GM21390 (cell line): ENCODE results near the gene TRMT1.

Source experiments
- ATAC-seq: cut with Tn5 transposase; IDR thresholded peaks from one replicate; pipeline ENCODE4 v1.9.1; 2021; ENCODE audit not compliant: unreplicated experiment

Gene TRMT1

GRCh38 chr19:13127811-13128575 is 11.5 kb upstream of the TRMT1 start:
- no peak for ATAC-seq

- no peak for ATAC-seq
Observed at GRCh38 chr19:13127051-13127450, 10.5 kb upstream of the TRMT1 start.

- ATAC-seq, result no peak
Observed at GRCh38 chr19:13122980-13123957, 6.7 kb upstream of the TRMT1 start.

GRCh38 chr19:13122275-13122878 is 5.8 kb upstream of the TRMT1 start:
- no peak for ATAC-seq

- ATAC-seq, result no peak
Observed at GRCh38 chr19:13121551-13122274, 5.2 kb upstream of the TRMT1 start.

- no peak for ATAC-seq
Observed at GRCh38 chr19:13120817-13121216, 4.3 kb upstream of the TRMT1 start.

- no peak for ATAC-seq
Observed at GRCh38 chr19:13120031-13120430, 3.5 kb upstream of the TRMT1 start.

GRCh38 chr19:13119627-13120026 is 3.1 kb upstream of the TRMT1 start:
- ATAC-seq, result no peak

GRCh38 chr19:13118424-13119193 is 2.1 kb upstream of the TRMT1 start:
- peak; percentile 3 for ATAC-seq

- ATAC-seq, result peak; percentile 55
Observed at GRCh38 chr19:13117772-13118423, 1.4 kb upstream of the TRMT1 start, which contains the start of gene NACC1. TSS of gene NACC1 (plus strand) at chr19:13118264. CDS start at chr19:13135208, 16,944 bp downstream.

- ATAC-seq, result no peak
Observed at GRCh38 chr19:13117176-13117771, 734 bp upstream of the TRMT1 start.

- ATAC-seq, result no peak
Observed at GRCh38 chr19:13115936-13116281, 631 bp downstream of the TRMT1 start.

- ATAC-seq, result no peak
Observed at GRCh38 chr19:13112555-13112954, 4.0 kb downstream of the TRMT1 start.

- ATAC-seq, result no peak
Observed at GRCh38 chr19:13110099-13110610, 6.4 kb downstream of the TRMT1 start.

- no peak for ATAC-seq
Observed at GRCh38 chr19:13109361-13110098, 7.0 kb downstream of the TRMT1 start.

- no peak for ATAC-seq
Observed at GRCh38 chr19:13104848-13105711, 11.5 kb downstream of the TRMT1 start.

- ATAC-seq, result no peak
Observed at GRCh38 chr19:13104360-13104847, 12.1 kb downstream of the TRMT1 start.
